ENCODE data around the gene PRRC2C.
"Not testable (repeated sequence)": the region's sequence is repeated elsewhere in the genome, so short reads cannot be mapped to it uniquely, and the experiment has no call there.

Gene PRRC2C

DNA sequence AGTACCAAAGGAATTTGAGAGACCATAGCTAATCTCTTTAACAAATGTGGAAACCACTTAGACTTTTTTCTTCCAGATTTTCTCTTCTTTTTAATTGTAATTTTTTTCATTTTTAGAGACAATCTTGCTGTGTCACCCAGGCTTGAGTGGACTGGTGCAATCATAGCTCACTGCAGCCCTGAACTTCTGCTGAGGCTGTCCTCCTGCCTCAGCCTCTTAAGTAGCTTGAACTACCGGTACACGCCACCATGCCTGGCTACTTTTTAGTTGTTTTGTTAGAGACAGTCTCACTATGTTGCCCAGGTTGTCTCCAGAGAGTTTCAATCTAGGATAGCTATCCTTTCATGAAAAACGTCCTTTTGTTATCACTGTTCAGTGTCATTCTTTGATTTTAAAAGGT, 15.0 kb downstream of the PRRC2C start:
- DNase-seq (ENCODE audit: low read depth in 3 of 3) = no peak

DNA sequence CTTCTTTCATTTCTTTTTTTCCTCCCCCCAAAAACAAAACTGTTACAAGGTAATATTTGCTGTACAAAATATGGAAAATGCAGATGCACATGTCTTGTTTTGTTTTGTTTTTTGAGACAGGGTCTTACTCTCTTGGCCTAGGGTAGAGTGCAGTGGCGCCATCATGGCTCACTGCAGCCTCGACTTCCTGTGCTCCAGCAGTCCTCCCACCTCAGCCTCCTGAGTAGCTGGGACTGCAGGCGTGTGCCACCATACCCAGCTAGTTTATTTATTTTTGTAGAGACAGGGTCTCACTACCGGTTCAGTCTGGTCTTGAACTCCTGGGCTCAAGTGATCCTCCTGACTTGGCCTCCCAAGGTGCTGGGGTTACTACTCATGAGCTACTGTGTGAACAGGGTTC, 15.5 kb downstream of the PRRC2C start:
- no peak for DNase-seq (ENCODE audit: low read depth in 3 of 3)

DNA sequence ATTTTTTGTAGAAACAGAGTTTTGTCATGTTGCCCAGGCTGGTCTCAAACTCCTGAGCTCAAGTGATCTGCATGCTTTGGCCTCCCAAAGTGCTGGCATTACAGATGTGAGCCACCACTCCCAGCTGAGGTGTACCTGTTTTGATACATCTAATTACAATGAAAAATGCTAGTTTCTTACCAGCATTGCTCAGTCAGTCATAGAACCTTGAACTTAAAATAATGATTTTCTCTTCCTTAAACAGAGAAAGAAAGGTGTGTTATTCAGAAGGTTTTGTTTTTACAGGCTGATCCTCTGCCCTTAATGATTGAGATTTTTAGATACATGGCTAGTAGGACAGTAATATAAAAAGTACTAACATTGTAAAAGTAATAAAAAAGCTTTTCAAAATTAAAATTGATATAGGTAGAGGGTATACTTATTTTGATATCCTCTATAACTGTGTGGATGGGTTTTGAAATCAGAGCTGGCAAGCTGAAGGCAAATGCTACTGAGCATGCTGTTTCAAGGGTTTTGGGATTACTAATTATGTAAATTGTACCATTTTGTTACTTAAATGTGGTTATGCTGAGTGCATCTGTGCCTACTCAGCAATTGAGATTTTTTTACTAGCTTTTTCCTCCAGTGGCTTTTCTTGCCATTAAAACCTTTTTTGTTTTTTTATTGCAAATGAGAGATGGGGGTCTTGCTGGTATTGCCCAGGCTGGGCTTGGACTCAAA, 16.1 kb downstream of the PRRC2C start:
- no peak for DNase-seq (ENCODE audit: low read depth in 3 of 3)

DNA sequence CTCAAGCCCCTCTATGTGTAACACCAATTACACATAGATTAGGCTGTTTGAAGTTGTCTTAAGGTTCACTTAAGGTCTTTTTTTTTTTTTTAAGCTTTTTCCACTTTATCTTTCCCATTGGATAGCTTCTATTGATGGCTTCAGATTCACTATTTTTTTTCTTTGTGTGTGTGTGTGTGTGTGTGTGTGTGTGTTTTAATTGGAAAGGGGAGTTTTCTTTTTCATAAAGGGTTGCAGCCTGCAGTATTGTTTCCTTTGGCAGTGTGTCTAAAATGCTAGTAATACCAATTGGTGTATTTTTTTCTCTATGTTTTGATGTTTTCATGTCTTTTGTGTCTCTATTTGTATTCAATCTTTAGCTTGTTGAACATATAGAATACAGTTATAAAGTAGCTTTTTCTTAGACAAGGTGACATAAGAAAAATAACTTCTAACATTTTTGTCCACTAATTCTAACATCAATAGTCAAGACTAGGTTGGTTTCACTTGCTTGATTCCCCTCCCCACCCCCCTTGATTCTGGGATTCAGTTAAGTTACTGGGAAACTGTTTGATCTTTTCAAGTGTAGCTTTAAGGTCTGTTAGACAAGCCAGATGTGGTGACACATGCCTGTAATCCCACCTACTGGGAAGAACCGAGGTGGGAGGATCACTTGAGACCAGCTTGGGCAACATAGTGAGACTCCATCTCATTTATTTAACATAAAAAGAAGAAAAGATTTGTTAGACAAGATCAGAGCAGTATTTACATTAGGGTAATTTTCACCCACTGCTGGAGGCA, 21.4 kb downstream of the PRRC2C start:
- DNase-seq (ENCODE audit: low read depth in 3 of 3) = no peak

DNA sequence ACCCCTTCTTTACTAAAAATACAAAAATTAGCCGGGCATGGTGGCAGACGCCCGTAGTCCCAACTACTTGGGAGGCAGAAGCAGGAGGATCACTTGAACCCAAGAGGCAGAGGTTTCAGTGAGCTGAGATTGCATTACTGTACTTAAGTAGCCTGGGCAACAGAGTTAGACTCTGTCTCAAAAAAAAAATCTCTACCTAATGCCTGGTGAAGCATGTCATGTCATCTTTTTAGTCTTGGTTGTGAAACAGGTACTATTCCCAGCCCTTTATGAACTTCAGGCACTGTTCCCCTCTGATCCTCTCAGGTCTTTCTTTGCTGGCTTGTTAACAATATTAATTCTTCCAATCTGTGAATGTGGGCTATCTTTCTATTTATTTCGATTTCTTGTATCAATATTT, 22.1 kb downstream of the PRRC2C start:
- no peak for DNase-seq (ENCODE audit: low read depth in 3 of 3)

DNA sequence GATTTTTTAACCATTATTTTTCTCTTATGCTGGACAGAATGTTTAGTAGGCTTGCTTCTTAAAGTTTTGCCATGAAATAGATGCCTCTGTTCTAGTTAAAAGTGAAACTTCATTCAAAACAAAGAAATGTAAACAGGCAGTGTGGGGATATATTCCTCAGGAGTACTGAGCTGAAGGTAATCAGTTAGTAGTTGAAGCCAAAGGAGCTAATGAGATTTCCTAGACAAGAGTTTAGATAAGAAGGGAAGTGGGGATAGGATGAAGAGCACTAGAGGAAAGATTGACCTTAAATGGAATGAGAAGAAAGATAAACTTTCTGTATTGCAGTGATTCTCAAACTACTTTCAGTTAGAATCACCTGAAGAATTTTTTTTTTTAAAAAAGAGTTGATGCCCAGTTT, 23.9 kb downstream of the PRRC2C start:
- no peak for DNase-seq (ENCODE audit: low read depth in 3 of 3)

DNA sequence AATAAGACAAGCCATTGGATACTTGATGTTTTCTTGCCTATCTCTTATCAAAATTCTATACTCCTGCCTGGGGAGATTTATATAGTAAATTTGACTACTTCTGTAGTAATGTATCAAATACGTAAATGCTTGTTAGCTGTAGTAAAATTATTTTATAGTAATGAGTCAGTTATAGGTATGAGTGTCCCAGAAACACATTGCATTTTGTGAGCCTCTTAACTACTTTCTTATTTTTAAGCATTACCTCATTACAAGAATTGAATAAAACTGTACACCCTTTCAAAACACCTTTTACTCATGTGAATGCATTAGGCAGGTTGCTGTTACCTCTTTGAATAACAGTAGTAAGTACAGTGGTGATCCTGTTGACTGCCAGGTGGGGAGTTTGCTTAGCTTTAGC, 28.4 kb downstream of the PRRC2C start:
- no peak for DNase-seq (ENCODE audit: low read depth in 3 of 3)

DNA sequence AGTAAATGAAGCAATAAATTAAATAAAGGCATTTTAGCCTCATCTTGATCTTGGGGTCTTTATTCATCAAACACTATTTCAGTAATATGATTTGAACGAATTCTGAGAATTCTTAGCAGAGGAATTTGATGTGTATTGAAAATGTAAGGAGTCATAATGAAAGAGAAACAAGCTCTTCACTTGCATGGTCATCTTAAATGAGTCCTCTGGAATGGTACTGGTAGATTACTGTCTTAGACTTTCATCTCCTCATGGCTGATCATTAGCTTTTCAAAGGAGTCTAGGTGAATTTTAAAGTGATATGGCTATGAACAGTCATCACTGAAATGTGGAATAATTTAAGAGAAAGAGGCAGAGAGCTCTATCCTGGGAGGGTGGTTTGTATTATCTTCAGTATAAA, 30.0 kb downstream of the PRRC2C start:
- no peak for DNase-seq (ENCODE audit: low read depth in 3 of 3)

DNA sequence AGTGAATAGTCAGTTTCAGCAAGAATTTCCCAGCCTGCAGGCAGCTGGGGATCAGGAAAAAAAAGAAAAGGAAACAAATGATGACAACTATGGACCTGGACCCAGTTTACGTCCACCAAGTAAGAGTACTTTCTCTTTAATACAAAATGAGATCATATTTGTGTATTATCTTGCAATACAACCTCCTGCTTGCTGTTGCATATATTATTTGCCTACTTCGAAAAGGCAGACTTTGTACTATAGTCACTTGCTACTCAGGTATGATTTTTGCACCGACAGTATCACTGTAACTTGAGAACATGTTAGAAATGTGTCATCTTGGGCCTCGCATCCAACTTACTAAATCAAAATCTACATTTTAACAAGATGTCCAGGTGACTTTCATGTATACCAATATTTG, 30.4 kb downstream of the PRRC2C start:
- DNase-seq (ENCODE audit: low read depth in 3 of 3) = no peak

DNA sequence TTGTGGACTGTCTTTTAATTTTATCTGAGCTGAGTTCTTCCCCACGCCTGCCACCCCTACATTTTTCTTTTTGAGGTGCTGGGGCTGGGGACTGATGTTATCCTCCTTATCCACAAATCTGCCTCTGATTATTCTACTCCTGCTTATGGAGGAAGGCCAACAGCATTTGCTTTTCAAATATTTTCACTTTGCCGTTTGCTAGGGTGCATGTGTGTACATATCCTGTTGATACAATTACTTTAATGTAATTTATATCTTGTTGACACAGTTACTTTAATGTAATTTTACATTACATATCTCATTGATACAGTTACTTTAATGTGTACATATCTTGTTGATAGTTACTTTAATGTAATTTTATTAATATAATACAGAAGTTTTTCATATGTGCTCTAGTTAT, 36.2 kb downstream of the PRRC2C start:
- no peak for DNase-seq (ENCODE audit: low read depth in 3 of 3)

DNA sequence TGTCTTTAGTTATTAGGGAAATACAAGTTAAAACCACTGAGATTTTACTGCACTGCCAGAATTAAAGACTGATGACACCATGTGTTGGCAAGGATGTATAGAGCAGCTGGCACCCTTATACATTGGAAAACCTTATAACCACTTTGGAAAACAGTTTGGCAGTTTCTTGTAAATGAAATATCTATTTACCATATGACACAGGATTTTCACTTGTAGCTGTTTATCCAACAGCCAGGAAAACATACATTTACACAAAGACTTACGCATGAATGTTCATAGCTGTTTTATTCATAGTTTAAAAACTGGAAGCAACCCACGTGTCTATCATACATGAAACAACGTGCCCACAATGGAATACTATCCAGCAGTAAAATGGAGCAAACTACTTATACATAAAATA, 45.3 kb downstream of the PRRC2C start:
- DNase-seq (ENCODE audit: low read depth in 3 of 3) = no peak

DNA sequence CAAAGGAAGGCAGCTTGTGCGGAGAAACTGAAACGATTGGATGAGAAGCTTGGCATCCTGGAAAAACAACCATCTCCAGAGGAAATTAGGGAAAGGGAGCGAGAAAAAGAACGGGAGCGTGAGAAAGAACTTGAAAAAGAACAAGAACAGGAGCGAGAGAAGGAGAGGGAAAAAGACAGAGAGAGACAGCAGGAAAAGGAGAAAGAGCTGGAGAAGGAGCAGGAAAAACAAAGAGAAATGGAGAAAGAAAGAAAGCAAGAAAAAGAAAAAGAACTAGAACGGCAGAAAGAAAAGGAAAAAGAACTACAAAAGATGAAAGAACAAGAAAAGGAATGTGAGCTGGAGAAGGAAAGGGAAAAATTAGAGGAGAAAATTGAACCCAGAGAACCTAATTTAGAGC, 47.2 kb downstream of the PRRC2C start:
- DNase-seq (ENCODE audit: low read depth in 3 of 3) = no peak

DNA sequence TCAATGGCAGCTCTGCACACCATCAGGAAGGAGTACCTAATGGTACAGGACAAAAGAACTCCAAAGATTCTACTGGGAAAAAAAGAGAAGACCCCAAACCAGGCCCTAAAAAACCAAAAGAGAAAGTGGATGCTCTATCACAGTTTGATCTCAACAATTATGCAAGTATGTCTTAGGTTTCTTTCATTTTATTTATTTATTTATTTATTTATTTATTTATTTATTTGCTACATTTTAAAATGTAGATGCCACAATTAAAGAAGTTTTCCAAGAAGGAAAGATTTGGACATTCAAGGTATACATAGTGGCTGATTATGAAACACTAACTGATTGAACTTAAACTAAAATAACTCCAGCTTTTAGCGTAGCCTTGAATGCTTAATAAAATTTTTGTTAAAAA, 60.2 kb downstream of the PRRC2C start:
- DNase-seq (ENCODE audit: low read depth in 3 of 3) = no peak

DNA sequence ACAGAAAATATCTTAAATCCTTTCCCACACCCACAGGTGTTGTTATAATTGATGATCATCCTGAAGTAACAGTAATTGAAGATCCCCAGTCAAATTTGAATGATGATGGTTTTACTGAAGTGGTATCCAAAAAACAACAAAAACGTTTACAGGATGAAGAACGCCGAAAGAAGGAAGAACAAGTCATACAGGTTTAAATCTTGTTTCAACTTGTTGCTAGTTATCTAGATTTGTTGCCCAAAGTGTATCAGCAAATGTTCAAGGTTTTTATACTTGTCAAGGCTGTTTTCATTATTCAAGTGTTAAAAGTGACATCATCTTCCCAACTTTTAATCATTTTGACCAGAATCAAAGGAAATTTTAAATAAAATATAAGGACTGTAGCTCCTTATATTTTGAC, 64.7 kb downstream of the PRRC2C start:
- DNase-seq (ENCODE audit: low read depth in 3 of 3) = no peak

DNA sequence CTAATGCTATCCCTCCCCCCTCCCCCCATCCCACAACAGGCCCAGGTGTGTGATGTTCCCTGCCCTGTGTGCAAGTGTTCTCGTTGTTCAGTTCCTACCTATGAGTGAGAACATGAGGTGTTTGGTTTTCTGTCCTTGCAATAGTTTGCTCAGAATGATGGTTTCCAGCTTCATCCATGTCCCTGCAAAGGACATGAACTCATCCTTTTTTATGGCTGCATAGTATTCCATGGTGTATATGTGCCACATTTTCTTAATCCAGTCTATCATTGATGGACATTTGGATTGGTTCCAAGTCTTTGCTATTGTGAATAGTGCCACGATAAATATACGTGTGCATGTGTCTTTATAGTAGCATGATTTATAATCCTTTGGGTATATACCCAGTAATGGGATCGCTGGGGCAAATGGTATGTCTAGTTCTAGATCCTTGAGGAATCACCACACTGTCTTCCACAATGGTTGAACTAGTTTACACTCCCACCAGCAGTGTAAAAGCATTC, 65.3 kb downstream of the PRRC2C start:
- not testable (repeated sequence) for DNase-seq (ENCODE audit: low read depth in 3 of 3)

DNA sequence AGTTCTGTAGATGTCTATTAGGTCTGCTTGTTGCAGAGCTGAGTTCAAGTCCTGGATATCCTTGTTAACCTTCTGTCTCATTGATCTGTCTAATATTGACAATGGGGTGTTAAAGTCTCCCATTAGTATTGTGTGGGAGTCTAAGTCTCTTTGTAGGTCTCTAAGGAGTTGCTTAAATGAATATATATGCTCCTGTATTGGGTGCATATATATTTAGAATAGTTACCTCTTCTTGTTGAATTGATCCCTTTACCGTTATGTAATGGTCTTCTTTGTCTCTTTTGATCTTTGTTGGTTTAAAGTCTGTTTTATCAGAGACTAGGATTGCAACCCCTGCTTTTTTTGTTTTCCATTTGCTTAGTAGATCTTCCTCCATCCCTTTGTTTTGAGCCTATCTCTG, 68.6 kb downstream of the PRRC2C start:
- DNase-seq (ENCODE audit: low read depth in 3 of 3) = not testable (repeated sequence)

DNA sequence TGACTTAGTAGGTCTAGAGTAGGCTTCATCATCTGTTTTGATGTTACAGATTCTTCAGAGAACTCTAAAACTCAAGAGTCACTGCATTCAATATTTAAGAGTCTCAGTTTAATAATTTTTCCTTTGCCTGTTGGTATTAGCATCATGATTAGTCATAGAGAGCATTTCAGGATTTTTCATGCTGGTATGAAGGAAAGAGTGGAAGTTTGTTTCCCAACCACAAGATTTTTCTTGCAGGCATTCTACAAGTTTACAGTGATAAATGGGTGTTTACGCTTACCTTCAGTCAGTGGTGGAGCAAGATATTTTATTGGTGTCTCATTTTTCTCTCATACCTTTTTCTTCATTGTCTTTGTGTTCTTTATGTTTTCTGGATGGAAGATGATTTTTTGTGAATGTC, 78.3 kb downstream of the PRRC2C start:
- DNase-seq (ENCODE audit: low read depth in 3 of 3) = no peak

DNA sequence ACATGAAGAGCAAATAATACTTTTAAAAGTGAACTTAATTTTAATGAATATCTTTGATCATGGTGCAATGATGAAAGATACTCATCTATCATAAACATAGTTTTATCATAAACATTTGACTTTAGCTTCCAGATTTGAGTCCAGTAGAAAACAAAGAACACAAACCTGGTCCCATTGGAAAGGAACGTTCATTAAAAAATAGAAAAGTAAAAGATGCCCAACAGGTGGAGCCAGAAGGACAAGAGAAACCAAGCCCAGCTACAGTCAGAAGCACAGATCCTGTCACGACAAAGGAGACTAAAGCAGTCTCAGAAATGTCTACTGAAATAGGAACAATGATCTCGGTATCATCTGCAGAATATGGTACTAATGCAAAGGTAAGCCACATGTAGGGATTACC, 81.1 kb downstream of the PRRC2C start:
- DNase-seq (ENCODE audit: low read depth in 3 of 3) = no peak

DNA sequence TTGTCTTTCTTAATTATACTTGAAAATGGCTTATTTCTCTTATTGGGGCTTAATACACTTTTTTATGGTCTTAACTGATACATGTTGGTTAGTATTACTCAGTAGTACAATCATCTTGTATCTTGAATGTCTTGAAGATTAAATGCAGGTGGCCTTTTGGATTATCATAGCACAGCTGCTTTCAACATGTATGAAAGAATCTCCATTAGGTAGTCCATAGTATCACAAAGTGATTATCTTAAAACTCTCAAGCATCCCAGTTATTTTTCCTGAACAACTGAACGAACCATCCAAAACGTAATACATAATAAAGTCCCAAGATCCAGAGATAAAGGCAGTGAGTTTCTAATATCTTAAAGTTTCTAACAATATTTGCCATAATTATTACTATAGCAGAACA, 85.0 kb downstream of the PRRC2C start:
- no peak for DNase-seq (ENCODE audit: low read depth in 3 of 3)

DNA sequence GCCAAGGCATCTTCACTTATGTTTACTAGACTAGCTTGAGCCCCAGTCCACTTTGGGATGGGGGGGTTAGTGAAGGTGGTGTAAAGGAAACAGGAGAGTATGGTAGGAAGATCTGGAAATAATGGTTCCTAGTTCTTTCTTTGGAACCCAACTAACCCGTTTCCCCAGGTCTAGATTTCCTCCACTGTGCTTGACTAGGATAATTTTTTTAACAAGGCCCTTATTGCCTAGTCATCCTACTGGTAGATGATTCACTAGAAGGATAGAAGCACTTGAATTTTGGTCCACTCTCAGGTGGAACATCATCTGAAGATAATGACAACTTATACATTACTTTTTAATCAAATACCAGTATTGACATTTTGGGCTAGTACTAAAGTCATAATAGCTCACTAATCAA, 90.8 kb downstream of the PRRC2C start:
- DNase-seq (ENCODE audit: low read depth in 3 of 3) = no peak

DNA sequence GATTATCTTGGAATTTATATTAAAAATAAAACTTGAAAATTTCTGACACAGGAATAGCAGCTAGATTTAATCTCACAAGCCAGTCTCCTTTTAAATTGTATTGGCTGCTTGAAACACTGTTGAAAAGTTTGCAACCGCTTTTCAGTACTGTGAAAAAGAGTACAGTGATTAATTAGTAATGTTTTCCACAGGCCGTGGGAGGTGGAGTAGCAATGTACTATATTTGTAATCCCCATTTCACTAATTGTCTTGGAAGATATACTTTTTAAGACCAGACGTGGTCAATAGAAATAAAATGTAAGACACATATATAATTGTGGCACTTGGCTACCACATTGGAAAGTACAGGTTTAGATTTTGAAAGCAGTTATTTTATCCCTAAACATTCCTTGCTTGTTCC, 95.9 kb downstream of the PRRC2C start:
- DNase-seq (ENCODE audit: low read depth in 3 of 3) = no peak

DNA sequence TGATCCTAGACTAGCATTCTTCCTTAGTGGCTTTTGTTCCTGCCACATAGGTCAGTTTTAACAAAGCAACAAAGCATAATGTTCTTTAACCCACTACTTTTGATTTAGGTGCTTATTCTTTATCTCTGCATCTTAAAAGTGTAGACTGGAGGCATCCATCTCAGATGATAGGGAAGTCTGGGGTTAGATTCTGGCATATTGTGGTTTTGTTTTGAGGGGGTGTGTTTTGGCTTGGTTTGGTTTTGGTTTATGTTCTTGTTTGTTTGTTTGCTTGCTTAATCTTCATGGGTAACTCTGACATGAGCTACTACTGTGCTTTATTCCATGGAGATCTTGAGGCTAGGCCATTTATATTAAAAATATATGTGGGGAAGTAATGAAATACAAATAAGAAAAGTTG, 96.4 kb downstream of the PRRC2C start:
- no peak for DNase-seq (ENCODE audit: low read depth in 3 of 3)

DNA sequence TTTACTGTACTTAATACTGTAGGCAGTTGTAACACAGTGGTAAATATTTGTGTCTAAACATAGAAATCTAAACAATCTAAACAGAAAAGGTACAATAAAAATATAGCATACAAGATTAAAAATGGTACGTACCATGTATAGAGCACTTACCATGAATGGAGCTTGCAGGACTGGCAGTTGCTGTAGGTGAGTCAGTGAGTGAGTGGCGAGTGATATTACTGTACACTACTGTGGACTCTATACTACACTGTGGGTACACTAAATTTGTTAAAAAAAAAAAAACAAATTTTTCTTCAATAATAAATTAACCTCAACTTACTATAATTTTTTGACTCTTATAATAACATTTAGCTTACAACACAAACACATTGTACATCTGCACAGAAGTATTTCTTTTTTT, 97.3 kb downstream of the PRRC2C start:
- no peak for DNase-seq (ENCODE audit: low read depth in 3 of 3)

Measured in stimulated activated CD4-positive, alpha-beta T cell treated with anti-CD3 and anti-CD28 coated beads, TNF-alpha, amount 100 ng/mL, for 48 hours (primary cell).